ENCODE measurements around the gene EXPH5.

The EXPH5 gene

GRCh38 chr11:108534274-108534882 is 59.2 kb downstream of the EXPH5 start:
- no peak for DNase-seq (ENCODE audit: low read depth)

GRCh38 chr11:108530426-108530825 is 63.1 kb downstream of the EXPH5 start:
- H3K4me3 ChIP-seq (ENCODE audit: low read length), result no peak overlapping the region
- TF ChIP-seq CTCF (conservative IDR thresholded peaks at IDR 0.05; ENCODE audit: low read length), result no peak
- DNase-seq (ENCODE audit: low read depth), result no peak

More at GRCh38 chr11:108534274-108534882, 59.2 kb downstream of the EXPH5 start:
- TF ChIP-seq CTCF (conservative IDR thresholded peaks at IDR 0.05; ENCODE audit: low read length), result no peak
- no peak overlapping the region for H3K4me3 ChIP-seq (ENCODE audit: low read length)

GRCh38 chr11:108527382-108527781 is 66.2 kb downstream of the EXPH5 start:
- H3K4me3 ChIP-seq (ENCODE audit: low read length), result no peak overlapping the region
- no peak for TF ChIP-seq CTCF (conservative IDR thresholded peaks at IDR 0.05; ENCODE audit: low read length)
- no peak for DNase-seq (ENCODE audit: low read depth)

GRCh38 chr11:108525161-108525560 is 68.4 kb downstream of the EXPH5 start:
- no peak overlapping the region for H3K4me3 ChIP-seq (ENCODE audit: low read length)
- DNase-seq (ENCODE audit: low read depth), result no peak
- TF ChIP-seq CTCF (conservative IDR thresholded peaks at IDR 0.05; ENCODE audit: low read length), result no peak

- H3K4me3 ChIP-seq (ENCODE audit: low read length), result no peak overlapping the region
- no peak for DNase-seq (ENCODE audit: low read depth)
- TF ChIP-seq CTCF (conservative IDR thresholded peaks at IDR 0.05; ENCODE audit: low read length), result no peak
These were observed 69.1 kb downstream of the EXPH5 start for GRCh38 chr11:108524422-108524821.

- no peak overlapping the region for H3K4me3 ChIP-seq (ENCODE audit: low read length)
- no peak for DNase-seq (ENCODE audit: low read depth)
- TF ChIP-seq CTCF (conservative IDR thresholded peaks at IDR 0.05; ENCODE audit: low read length), result no peak
These were observed 71.2 kb downstream of the EXPH5 start for GRCh38 chr11:108522318-108522717.

- TF ChIP-seq CTCF (conservative IDR thresholded peaks at IDR 0.05; ENCODE audit: low read length), result no peak
- DNase-seq (ENCODE audit: low read depth), result no peak
- H3K4me3 ChIP-seq (ENCODE audit: low read length), result no peak overlapping the region
These were observed 75.0 kb downstream of the EXPH5 start for GRCh38 chr11:108518581-108518980.
